HG02588 (cell line): ENCODE measurements around the gene TAAR2.
"Not testable (repeated sequence)": the region's sequence is repeated elsewhere in the genome, so short reads cannot be mapped to it uniquely, and the experiment has no call there.

Experiments
- ATAC-seq: cut with Tn5 transposase; IDR thresholded peaks from one replicate; pipeline ENCODE4 v1.9.1; 2021; ENCODE audit warnings: mild to moderate bottlenecking, moderate library complexity; ENCODE audit not compliant: unreplicated experiment

The TAAR2 gene, protein sequence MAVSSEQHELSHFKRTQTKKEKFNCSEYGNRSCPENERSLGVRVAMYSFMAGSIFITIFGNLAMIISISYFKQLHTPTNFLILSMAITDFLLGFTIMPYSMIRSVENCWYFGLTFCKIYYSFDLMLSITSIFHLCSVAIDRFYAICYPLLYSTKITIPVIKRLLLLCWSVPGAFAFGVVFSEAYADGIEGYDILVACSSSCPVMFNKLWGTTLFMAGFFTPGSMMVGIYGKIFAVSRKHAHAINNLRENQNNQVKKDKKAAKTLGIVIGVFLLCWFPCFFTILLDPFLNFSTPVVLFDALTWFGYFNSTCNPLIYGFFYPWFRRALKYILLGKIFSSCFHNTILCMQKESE

DNA sequence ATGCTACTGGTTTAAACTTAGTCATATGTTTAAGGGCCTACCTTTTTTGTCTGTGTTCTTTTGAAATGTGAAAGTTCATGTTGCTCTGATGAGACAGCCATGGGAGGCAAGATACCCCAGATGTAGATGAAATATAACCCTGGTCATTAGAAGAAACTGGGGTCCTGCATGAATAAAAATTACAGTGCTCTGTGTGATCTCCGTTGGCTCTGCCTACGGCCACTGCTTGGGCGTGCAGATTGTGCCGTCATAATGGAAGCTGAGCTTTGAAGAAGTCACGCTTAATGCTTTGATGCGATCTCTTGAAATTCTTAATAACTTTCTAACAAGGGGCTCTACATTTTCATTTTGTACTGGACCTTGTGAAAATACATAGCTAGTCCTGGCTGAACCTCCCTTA is at the start of gene TAAR2:
TAAR2 (minus strand) TSS at position 101 of the 400 bp plus-strand sequence; CDS start at position 101, 0 bp downstream.
- no peak for ATAC-seq

DNA sequence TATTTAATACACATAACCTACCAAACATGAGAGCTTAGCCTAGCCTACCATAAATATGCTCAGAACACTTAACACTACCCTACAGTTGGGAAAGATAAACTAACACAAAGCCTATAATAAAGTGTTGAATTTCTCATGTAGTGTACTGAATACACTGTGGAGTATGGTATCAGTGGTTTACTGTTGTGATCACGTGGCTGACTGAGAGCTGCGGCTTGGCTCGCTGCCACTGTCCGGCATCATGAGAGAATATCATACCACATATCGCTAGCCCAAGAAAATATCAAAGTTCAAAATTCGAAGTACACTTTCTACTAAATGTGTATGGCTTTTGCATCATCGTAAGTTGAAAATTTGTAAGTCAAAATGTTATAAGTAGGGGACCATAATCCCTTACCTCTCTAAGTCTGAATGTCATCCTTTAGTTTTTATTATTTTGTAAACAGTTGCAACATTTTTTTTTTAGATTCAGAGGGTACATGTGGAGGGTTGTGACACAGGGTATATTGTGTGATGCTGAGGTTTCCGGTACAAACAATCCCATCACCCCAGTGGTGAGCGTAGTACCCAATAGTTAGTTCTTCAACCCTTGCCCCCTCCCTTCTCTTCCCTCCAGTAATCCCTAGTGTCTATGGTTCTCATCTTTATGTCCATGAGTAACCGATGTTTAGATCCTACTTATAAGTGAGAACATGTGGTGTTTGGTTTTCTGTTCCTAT is 49.5 kb upstream of the TAAR2 start:
- no peak for ATAC-seq

DNA sequence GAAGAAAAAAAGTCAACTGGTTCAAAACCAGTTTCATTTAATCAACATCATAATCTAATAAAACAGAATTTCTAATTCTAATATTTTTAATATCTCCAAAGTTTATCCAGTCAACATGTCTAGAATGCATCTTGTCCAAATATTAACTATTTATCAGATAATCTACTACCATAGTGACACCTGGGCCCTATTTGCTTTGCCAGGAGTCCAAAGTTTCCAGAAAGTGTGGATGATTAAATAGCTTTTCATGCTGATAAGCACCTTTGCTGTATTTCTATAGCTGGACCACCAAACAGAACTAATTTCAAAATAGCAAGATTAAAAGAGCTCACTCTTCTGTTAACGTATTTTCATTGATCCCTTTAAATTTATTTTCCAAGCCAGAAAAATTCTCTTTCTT is 47.2 kb upstream of the TAAR2 start:
- no peak for ATAC-seq

DNA sequence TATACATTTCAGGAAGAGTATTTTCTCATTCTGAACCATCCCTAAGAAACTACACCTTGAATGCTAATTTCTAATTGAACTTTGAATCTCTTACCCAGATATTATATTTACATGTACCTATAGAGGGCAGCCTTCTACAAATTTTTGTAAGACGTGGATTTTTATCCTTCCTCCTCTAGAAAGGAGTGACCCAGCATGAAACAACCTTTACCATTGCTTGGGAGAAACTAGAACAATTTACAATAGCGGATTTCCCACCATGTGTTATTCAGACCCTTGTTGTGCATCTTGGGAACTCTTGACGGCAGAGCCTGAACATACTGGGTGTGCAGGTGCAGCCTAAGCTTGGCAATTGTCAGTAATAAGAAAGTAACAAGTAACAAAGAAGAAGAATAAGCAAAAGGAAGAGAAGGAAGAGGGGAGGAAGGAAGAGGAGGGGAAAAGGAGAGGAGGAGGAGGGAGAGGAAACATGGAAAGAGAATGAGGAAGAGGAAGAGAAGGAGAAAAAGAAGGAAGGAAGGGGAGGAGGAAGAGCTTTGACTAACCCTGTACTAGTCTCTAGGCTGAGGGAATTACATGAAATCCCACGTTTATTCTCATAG is 45.7 kb upstream of the TAAR2 start:
- peak; percentile 68 for ATAC-seq

DNA sequence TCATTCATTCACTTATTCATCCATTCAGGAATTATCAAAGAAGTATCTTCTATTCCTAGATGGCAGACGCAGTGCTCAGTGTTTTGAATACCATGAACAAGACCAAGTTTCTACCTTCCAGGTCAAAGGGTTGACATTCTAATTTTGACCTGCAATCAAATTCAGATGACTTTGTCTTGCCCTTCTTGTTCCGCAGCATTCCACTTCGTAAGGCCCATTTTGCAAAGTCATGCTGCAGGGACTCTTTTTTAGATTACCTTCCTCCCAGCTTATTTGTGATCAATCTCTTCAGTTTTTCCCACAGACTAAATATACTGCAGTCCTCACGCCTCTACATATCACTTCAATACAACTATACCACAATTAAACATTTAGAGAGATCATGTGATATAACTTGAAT is 42.0 kb upstream of the TAAR2 start:
- no peak for ATAC-seq

DNA sequence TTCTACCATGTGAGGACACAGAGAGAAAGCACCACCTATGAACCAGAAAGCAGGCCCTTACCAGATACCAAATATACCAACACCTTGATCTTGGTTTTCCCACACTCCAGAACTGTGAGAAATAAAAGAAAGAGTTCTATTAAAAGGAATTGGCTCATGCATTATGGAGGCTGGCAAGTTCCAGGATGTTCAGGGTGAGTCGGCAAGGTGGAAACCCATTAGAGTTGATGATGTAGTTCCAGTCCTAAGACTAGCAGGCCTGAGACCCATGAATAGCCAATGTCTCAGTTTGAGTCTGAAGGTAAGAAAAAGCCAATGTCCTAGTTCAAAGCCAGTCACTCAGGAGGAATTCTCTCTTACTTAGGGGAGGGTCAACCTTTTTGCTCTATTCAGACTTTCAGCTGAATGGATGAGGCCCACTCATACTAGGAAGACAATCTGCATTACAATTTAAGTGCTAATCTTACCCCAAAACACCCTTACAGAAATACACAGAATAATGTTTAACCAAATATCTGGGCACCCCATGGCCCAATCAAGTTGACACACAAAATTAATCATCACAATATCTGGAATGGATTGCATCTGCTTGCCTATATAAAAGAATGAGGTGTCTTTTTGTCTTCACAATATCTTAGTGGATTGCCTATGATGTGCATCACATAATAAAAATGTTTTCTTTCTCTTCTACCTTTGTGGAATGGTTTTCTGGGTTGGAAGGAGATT is 40.4 kb upstream of the TAAR2 start:
- no peak for ATAC-seq

DNA sequence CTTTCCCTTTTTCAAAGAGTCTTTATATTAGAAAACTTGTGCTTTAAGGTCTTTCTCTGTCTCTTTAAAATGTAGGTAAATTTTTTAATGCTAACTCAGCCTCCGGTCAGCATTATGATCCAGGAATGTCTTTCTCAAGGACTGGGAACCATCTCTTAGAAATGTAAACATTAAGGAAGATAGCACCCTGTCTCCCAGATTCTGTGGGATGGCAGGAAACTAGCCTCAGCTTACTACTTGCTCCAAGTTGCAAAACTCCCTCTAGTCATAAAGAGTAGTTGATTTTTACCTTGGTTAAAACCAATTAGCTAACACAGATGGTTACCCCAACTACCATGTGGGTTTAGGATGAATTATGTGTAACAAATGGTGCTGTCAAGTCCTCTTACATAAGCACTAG is 39.6 kb upstream of the TAAR2 start:
- no peak for ATAC-seq

DNA sequence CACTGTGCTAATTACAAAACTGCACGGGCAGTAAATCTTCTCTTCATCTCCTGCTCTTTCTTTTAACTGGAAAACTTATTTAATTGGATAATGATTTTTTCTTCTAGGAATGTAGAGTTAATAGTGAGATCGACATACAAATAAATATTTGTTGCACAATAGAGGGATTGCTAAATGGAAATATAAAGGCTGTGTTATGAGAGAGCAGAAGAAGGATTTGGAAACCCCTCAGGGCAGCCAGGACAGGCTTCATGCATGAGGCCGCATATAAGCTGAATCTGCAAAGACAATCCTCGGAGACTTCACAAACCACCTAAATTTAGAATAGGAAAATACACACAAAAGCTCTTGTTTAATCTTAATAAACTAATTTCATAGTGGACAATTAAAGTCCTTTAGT is 37.8 kb upstream of the TAAR2 start:
- no peak for ATAC-seq

DNA sequence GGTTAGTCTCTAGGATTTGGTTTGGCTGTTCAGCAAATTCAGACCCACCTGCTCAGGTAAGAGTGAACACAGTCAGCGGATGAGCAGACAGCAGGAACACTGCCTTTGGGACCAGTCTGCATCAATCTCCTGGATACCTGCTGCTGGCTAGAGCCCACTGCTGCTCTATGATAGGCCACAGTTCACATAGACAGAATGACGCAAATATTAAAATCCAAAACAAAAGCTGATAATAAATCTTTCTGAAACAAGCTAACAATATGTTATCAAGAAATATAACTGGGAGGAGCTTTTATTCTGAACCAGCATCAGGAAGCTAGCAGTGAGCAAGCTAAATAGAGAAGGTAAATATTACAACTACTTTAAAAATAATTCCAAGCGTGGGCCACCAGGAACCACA is 35.0 kb upstream of the TAAR2 start, which contains the start of gene TAAR1:
TAAR1 (minus strand) TSS at position 101 of the 400 bp plus-strand sequence. CDS start 13,179 bp downstream, outside the sequence.
- ATAC-seq = no peak

DNA sequence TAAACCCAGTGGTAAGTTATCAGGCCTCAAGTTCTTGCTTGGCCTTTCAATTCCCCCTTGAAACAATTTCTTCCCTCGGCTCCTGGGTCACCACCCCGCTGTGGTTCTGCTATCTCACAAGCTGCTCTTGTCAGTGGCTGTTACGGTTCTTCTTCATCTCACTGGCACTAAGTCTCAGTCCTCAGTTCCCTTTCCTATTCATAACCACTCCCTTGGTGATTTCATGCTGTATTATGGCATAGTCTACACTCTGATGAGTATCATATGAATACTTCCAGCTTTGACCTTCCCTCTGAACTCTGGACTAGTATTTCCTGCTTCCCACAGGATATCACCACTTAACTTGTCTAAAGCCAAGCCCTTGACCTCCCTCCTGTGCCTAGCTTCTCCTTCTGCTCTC is 27.0 kb upstream of the TAAR2 start:
- no peak for ATAC-seq

DNA sequence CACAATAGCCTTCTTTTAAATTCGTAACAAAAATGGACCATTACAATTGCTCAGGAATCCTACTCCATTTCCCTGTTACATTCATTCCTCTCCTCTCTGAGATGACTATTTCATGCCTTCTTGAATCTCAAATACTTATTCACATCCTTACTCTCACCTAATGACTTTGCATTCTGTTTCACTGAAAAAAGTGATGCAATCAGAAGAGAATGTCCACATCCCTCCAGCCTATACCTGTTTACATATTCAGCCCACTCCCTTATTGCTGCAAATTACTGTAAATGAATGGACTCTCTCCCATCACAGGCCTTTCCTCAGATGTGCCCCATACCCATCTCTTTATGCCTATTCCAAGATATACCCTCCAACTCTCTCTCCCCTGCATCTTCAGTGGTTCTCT is 26.4 kb upstream of the TAAR2 start:
- ATAC-seq = no peak

DNA sequence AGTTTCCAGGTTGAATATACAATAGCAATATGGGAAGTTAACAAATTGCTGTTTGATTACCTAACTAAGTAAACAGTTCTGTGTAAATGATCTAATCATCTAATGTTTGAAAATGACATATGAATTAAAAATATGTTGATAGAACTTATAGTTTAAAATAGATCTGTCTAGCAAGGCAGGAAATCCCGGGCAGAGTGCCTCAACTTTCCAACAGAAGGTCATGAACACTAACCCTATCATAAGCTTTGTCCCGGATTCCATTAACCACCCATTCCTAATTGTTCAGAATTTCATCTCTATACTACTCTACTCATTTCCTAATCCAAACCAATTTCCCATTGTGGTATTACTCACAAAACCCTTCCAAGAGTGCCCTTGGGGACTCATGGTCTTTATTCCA is 24.8 kb upstream of the TAAR2 start:
- no peak for ATAC-seq

DNA sequence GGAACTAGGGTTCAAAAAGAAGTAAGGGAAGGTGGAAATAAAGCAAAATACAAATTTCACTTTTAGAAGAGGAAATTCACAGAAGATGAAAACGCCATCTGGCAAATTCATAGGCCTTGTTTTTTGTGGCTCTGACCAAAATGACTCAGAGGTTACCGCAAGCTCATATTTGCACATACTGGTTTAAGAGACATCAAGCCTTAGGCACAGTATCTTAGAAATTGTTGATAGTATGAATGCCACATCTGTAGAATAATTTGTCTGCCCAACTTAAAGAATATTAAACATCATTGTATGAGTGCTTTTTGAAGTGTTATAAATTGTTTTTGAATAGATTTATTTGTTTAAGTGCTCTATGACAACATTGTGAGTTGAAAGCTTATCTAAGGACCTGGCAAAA is 24.3 kb upstream of the TAAR2 start:
- ATAC-seq = peak; percentile 85

DNA sequence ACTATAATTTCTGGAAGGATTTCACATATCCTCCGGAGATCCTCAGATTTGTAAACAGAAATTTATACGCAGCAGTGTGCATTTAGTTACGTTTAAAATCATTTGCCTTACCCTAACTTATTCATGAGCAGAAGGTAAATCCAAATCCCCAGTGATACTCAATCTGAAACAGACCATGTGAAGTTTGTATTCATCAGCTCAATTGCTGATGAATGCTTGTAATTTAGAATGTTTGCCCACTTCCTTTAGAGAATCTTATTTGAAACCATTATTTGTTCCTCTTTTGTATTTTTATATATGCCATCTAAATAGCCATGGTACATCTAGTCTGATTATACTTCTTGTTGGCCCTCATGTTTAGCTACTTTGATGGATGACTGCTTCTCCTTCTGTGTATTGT is 19.5 kb upstream of the TAAR2 start:
- ATAC-seq = no peak

DNA sequence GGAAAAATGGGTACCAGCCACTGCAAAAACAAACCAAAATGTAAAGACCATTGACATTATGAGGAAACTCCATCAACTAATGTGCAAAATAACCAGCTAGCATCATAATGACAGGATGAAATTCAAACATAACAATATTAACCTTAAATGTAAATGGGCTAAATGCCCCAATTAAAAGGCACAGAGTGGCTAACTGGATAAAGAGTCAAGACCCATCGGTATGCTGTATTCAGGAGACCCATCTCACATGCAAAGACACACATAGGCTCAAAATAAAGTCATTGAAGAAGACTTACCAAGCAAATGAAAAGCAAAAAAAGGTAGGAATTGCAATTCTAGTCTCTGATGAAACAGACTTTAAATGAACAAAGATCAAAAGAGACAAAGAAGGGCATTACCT is 13.1 kb upstream of the TAAR2 start:
- ATAC-seq = not testable (repeated sequence)

DNA sequence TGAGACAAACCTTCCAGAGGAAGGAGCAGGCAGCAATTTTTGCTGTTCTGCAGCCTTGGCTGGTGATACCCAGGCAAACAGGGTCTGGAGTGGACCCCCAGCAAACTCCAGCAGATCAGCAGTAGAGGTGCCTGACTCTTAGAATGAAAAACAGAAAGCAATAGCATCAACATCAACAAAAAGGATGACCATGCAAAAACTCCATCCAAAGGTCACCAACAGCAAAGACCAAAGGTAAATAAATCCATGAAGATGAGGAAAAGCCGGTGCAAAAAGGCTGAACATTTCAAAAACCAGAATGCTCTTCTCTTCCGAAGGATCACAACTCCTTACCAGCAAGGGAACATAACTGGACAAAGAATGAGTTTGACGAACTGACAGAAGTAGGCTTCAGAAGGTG is 11.8 kb upstream of the TAAR2 start:
- ATAC-seq = not testable (repeated sequence)

DNA sequence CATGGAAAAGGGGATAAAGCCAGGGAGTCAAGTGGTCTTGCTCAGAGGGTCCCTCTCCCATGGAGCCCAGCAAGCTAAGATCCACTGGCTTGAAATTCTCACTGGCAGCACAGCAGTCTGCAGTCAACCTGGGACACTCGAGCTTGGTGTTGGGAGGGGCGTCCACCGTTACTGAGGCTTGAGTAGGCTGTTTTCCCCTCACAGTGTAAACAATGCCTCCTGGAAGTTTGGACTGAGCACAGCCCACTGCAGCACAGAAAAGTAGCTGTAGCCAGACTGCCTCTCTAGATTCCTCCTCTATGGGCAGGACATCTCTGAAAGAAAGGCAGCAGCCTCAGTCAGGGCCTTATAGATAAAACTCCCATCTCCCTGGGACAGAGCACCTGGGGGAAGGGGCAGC is 11.2 kb upstream of the TAAR2 start:
- not testable (repeated sequence) for ATAC-seq

DNA sequence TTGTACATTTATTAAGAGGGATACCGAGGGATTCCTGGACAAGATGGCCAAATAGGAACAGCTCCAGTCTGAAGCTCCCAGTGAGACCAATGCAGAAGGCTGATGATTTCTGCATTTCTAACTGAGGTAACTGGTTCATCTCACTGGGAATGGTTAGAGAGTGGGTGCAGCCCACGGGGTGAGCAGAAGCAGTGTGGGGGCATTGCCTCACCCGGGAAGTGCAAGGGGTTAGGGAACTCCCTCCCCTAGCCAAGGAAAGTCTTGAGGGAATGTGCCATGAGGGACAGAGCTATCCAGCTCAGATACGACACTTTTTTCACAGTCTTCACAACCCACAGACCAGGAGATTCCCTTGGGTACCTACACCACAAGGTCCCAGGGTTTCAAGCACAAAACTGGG is 10.7 kb upstream of the TAAR2 start:
- no peak for ATAC-seq

DNA sequence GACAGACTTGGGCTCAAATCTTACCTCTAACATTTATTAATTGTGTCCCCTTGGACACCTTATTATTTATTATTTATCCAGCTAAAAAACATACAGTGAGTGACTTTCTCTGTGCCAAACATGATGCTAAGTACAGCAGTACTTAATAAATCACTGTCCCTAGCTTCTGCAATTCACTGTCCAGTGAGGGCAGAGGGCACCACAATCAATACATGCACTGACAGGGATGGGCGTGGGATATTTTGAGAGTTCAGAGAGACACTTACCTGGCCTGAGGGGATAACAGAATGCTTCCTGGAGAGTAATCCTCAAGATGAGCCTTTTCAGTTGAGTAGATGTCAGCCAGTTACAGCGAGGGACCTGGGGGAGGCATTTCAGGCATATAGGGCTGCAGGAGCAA is 9.3 kb upstream of the TAAR2 start:
- ATAC-seq = no peak

DNA sequence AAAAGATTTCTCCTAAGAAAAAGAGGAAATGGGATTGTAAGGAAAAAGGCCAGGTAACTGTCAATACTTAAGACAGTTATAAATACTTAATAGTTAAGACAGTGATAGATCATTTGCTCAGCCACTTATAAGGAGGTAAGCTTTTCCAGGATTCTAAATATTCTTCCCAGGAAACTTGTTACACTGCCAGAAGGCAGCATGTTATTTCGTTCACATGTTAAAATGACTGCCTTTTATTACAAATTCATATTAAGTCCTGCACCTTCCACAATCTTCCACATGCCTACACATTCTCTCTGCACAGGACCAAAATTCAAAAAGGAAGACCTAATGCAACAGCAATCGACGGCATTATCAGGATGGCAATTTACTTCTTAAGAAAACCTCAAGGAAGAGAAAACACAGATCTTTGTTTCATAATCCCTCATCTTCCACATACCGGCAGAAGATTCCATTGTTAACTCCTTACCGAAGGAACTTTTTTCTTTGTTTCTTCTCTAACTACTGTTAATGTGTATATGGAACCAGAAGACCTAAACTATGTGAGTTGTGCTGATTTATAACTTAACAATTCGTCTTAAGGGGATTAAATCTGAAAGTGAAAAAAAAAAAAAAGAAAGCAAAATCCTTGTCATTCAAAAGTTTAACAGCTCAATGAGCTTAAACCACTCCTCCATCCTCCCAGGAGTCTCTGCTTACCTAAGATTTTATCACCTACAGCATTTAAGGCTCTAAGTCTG is 799 bp downstream of the TAAR2 start:
- no peak for ATAC-seq

DNA sequence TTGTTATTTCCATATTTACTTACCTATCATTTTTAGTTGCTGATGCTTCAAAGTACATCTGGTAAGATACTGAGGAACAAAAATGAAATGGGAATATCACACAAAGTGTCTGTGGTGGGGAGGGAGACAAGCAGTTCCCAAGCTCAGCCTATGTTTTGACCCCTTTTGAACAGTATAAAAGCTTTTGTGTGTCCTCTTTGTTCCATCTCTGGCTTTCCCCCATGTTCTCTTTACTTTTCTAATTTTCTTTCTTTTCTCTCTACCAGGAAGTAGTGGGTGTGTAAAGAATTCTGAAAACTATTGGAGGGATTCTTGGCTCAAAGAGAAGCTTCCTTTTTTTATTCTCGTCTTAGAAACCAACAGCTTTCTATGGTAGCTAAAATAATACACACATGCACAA is 7.4 kb downstream of the TAAR2 start:
- no peak for ATAC-seq
